EH (cell line): ENCODE results near the gene DDX24.

ENCODE experiments used
- DNase-seq: peaks from one replicate; pipeline ENCODE4 v3.0.0-alpha.2; 2015; ENCODE audit warnings: low read depth

Gene DDX24

DNA sequence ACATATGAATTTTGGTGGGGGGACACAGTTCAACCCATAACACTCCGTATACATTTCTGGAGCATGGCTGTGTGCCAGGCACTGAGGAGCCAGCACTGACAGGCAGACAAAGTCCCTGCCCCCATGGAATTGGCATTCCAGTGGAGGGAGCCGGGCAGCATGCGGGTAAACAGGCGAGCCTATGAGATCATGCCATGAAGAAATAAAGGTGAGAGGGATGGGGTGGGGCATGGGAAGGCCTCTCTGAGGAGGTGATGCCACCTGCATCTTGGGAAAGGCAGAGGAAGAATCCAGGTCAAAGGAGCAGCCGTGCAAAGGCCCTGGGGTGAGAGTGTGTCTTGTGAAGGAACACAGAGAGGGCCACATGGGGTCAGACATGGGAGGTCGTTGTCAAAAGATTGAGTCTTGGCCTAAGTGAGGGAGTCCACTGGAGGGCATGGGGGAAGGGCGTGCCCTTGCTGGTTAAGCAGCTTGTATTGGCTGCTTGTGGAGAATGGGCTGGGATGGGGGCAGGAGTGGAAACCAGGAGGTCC lies 51.3 kb downstream of the DDX24 start:
- DNase-seq = no peak

DNA sequence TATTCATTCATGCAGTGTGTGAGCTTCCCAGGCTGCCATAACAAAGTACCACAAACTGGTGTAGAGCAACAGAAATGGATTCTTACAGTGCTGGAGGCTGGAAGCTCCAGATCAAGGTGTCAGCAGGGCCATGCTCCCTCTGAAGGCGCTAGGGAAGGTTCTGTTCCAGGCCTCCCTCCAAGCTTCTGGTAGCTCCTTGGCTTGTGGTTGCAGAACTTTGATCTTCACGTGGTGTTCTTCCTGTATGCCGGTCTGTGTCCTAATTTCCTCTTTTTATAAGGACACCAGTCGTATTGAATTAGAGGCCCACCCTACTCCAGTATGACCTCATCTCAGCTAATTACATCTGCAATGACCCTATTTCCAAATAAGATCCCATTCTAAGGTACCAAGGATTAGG lies 51.7 kb downstream of the DDX24 start:
- no peak for DNase-seq

DNA sequence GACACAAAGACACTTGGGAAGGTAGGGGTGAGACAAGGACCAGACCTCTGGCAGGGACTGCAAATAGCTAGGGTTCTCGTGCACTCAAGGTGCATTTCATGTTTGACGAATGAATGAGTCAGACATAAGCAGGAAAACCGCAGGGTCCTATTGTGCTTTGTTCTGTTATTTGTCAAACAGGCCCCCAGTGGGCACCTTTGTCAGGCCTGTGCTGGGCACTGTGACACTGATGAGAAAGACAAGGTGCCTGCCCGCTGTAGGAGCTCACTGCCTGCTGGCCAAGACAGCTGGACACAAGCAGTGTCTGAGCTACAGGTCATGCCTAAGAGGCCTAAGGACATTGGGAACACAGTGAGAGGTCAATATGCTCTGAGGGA lies 52.6 kb downstream of the DDX24 start:
- DNase-seq = no peak

DNA sequence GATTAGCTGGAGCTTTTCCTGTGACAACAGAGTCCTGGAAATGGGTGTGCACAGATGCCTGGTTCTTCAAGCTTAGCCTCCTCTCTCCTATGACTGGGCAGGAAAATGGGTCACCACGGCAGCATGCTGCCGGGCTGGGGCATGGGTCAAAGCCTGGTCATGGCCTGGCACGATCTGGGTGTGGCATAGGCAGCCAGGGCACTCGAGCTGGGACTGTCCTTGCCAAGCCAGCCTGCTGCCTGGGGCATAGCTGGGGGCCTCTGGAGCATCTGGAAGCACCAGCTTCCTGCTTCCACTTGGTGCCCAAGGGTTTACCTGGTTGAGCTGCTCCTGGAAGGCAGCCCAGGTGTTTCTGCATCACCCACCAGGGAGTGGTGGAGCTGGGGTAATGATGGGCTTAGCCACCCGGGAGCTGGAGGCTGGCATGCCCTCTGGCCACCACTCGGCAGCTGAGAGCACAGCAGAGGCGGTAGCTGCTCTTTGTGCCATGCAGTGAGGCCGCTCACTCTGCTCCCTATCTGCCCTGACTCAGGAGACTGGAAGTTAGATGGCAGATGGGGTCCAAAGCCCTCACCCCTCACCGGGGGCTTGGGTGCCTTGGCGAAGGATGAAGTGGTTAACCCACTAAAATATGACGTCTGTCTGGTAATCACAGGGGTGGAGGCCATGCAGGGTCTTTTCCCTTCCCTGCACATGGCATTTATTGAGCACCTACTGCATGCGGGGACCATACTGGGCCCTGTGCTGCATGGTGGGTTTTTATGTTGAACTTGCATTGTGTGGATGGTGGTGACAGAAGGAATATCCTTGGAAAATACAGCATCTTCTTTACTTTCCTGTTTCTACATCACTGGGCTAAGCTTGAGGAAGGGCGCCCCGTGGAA lies 53.2 kb downstream of the DDX24 start:
- no peak for DNase-seq

DNA sequence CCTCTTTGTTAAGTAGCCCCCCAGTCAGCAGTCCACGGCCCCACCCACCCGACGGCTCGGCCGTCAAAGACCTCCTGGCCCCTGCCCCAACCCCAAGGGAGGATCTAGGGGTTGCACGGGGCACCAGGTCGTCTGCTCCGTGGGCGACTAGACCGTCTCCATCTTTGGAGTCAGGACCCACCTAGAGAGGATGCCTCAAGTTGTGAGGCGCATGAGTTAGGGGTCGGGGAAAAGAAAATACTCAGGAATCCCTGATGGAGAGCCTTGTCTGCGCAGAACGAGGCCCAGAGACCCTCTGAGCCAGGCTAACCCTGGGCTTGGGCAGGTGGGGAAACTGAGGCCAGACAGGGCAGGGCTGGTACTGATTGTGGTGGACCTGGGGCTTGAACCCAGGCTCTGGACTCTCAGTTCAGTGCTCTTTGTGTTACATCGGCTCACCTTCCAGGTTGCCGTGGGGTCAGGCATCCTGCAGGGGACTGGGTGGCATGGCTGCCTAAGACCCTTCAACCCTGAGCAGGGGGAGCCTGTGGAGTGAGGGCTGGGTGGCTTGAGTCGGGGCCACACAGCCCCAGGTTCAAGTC lies 54.0 kb downstream of the DDX24 start:
- DNase-seq = no peak

DNA sequence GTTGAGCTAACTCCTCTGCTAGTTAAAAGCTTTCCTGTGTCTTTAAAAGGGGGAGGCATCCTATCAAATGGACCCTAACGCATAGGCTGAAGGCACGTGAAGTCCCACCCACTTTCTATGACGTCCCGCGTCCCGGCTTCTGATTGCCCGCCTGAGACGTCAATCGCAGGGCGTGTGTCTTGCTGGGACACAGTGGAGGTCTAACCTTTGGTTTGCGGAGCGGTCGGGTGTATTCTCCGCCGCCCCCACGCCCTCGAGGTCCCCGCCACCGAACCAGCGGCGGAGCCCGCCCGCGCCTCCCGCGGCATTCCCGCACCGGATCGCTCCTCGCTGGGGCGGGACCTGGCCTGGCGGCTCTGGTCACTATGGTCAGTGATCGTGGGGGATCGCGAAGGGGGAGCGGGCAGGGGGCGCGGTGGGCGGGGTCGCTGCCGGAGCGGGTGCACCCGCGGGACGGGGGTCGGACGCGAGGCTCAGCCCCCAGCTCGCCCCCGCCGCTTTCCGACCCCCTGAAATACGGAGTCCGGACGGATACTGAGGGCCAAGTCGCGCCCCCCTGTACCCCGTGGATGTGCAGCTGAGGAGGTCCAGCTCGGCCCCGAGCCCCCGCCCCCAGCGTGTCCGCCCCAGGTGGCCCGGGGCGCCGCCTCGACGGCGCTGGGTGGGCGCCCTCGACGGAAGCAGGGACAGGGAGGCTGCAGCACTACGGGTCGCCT lies 54.7 kb downstream of the DDX24 start, which contains the start of gene OTUB2:
Gene OTUB2 (plus strand): TSS at position 168 of the 716 bp plus-strand sequence. CDS start 198 bp downstream, at position 366.
- peak; percentile 98 for DNase-seq

DNA sequence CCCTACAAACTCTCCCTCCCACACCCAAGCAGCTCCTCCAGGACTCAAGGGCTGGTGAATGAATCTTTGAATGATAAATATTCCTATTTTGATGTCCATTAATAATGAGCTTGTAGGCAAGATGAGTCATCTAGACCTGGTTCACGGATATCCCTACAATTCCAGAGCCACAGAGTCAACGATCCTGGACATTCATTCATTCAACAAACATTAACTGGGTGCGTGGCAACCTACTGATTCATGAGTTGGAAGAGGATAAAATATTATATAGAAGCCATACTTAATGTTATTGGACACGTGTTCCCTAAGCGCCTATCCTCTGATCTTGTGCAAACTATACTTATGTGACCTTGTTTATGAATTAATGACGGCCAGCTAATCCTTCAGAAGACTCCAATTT lies 55.3 kb downstream of the DDX24 start:
- DNase-seq = no peak

GRCh38 chr14:94024549-94024948 lies 56.5 kb downstream of the DDX24 start:
- no peak for DNase-seq

DNA sequence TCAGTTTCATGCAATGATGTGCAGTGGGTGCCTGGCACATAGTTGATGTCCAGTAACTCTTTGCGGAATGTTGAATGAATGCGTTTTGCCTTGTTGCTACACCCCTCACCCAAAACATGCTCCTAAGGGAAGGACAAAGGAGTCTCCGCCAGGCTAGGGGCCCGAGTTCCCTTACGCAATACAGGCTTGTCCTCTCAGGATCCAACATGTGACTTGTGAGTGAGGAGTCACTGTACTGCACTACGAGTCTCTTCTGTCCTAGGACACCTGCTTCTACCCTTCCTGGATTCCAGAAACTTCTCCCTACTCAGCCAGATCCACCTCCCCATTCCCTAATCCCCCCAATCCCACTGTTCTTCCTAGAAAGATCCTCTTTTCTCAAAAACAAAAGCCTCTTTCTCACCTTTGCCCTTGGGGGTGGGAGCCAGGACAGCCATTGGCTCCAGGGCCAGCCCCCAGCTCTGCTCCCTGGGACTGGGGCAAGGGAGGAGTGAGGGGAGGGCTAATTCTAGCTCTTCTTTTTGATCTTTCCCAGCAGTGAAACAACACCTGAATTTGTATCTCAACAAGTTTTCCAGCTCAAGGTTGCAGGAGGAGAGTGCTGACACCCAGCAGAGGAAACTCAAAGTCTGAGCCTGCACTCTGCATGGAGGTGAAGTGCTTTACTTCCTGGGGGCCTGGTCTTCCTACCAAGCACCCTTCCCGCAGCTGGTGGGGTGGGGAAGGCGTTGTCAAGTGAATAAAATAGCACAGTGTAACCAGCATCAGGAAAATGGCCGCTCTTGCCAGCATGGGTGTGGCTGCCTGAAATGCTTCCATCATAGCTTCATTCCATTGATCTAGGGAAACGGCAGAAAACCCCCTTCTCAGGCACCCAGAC lies 58.2 kb downstream of the DDX24 start:
- no peak for DNase-seq

DNA sequence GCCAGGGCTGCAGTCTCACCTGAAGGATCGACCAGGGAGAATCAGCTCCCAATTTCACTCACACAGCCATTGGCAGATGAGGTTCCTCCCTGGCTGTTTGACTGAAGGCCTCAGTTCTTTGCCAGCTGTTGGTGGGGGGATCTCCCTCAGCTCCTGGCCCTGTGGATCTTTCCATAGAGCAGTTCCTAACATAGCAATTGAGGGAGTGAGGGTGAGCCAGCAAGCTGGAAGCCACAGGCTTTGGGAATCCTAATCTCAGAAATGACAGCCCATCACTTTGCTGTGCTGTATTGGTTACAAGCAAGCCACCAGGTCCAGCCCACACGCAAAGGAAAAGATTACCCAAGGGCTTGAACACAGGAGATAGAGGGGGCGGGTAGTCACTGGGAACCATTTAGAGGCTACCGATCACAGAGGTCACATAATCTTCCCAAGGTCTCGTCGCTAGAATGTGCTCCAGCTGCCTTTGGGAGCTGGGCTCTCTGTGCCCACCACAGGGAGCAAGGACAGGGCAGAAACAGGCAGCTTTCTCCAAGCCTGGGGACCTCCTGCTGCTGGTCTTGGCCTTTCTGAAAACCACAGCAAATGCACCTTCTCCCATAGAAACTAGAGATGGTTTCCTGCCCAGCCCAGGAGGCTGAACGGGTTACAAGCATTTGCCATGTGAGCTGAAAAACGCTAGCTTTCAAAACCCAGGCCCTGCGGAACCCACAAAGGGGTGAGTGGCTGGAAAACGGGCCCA lies 59.4 kb downstream of the DDX24 start:
- no peak for DNase-seq

GRCh38 chr14:94021001-94021400 lies 60.0 kb downstream of the DDX24 start:
- DNase-seq = no peak

GRCh38 chr14:94020267-94020666 lies 60.7 kb downstream of the DDX24 start:
- no peak for DNase-seq

GRCh38 chr14:94019329-94019728 lies 61.7 kb downstream of the DDX24 start:
- DNase-seq = no peak

GRCh38 chr14:94018308-94018707 lies 62.7 kb downstream of the DDX24 start:
- DNase-seq = no peak

DNA sequence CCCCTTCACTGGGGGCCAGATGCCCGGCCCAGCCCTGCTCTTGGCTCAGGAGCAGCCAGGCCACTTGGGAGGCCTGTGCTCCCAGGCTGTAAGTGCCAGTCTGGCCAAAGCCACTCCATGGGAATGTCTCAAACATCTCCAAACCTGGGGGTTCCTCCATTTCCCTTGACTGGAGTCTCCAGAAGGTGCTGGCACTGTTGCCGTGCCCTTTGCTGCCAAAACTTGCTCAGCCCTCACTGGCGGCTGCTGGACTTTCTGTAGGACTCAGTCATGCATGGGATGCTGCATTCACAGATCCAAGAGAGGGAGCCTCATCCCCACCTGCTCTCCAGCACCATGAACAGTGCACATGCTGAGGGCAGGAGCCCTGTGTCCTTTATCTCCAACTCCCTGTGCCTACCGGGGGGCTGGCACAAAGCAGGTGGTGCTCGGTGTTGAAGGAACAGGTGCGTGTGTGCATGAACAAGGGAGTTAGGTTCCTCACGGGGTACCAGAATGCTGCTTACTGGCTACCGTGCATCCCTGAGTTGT lies 64.5 kb downstream of the DDX24 start:
- no peak for DNase-seq

DNA sequence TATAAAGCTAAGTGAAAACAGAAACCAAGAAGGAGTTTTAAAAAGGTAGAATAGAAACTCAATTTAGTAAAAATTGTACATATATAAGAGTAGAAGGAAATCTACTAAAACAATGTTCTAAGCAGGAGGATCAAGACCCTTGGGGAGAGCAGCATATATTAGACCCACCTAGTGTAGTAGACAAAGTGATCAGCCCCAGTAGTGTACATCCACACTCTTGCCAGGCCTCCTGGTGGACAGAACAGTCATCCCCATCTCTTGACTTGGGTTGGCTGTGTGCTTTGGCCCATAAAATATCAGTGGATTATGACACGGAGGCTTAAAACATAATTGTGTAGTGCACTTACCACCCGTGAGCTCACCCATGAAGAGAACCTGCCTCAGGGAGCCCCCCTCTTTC lies 65.8 kb downstream of the DDX24 start:
- no peak for DNase-seq

- no peak for DNase-seq
These were observed 66.6 kb downstream of the DDX24 start for GRCh38 chr14:94014382-94014781.

GRCh38 chr14:94011795-94012194 lies 69.2 kb downstream of the DDX24 start:
- peak; percentile 47 for DNase-seq

DNA sequence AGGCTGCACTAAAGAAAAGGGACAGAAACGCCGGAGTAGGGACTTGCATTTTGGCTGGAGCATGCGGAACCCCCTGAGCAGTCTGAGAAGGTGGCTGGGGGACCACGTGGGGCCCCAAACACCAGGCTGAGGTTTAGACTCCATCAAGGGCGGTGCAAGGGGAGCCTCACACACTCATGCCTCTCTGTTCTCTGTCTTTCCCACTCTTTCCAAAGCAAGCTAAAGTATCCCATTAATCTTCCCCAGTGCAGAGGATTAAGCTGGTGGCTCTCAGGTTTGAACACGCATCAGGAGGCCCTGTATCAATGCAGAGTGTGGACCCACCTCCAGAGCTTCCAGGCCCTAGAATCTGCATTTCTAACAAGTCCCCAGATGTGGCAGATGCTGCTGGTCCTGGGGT lies 70.4 kb downstream of the DDX24 start:
- DNase-seq = no peak

GRCh38 chr14:94009767-94010166 lies 71.2 kb downstream of the DDX24 start:
- DNase-seq = peak; percentile 16

- DNase-seq = no peak
These were observed 72.8 kb downstream of the DDX24 start for GRCh38 chr14:94008234-94008633.
